IPS-11a (cell line): ENCODE results near the gene HIBADH.
"Not testable (repeated sequence)": the region's sequence is repeated elsewhere in the genome, so short reads cannot be mapped to it uniquely, and the experiment has no call there.

Source experiments
- H3K4me3 ChIP-seq: one replicate; pipeline ENCODE4 v1.5.1; 2013; ENCODE audit warnings: low read depth, low read length, control low read depth

Gene HIBADH

DNA sequence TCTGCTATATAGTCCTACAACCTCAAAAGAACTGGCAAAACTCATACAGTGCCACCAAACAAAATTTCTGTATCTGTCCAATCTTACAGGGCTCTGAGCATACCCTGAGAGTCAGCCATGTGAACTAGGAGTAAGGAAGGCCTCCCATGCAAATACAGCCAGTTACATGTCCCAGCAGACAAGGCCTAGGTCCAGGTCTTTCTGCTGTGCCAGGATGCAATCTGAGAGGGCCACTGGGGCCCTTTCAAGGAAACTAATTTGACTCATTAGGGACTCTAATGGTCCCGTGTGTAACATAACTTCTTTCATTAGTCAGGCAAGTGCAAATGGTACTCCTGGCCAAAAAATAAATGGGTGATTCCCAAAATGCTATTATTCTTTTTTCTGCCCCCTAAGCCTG, 17.9 kb upstream of the HIBADH start:
- no peak overlapping the region for H3K4me3 ChIP-seq

- no peak overlapping the region for H3K4me3 ChIP-seq
These were observed 16.1 kb upstream of the HIBADH start for GRCh38 chr7:27678617-27679260.

GRCh38 chr7:27677912-27678612, 15.4 kb upstream of the HIBADH start:
- H3K4me3 ChIP-seq = no peak overlapping the region

DNA sequence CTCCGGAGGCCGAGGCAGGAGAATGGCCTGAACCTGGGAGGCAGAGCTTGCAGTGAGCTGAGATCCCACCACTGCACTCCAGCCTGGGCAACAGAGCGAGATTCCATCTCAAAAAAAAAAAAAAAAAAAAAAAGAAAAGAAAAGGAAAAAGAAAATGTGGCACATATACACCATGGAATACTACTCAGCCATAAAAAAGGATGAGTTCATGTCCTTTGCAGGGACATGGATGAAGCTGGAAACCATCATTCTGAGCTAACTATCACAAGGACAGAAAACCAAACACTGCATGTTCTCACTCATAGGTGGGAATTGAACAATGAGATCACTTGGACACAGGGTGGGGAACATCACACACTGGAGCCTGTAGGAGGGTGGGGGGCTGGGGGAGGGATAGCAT, 11.4 kb upstream of the HIBADH start:
- not testable (repeated sequence) for H3K4me3 ChIP-seq

GRCh38 chr7:27671675-27672074, 9.0 kb upstream of the HIBADH start:
- H3K4me3 ChIP-seq = no peak overlapping the region

- no peak overlapping the region for H3K4me3 ChIP-seq
These were observed 8.0 kb upstream of the HIBADH start for GRCh38 chr7:27670676-27671075.

GRCh38 chr7:27670177-27670576, 7.5 kb upstream of the HIBADH start:
- H3K4me3 ChIP-seq = no peak overlapping the region

DNA sequence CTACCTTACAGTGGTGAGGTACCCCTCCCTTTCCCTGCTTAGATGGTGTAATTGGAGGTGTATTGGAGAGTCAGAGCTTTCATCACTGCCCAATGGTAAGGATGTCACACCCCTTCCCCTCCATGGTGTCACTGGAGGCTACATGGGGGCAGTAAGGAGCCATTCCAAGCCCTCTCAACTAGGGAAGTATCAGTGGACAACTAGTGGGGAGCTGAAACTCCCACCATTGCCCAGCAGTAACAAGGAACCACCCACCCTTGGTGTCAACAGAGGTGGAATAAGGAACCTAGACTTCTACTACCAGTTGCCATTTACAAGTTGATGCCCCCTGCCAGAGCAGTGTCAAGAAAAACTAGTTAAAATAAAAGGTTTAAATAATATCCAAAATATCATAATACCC, 2.8 kb upstream of the HIBADH start:
- H3K4me3 ChIP-seq = no peak overlapping the region

DNA sequence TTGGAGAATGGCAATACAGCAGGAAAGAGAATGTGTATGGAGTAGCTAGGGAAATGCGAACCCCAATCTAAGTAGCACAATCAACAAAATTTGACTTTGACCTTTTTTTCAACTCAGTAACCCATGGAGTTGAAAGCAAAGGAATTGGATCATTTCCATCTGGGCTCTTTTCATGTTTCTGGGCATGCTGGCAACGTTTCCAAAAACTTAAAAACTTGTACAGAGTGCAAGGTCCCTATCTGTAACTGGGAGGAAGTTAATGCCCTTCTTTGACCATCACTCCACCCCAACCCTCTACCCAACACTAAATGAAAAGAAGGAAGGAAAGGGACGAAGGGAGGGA, 1.3 kb upstream of the HIBADH start:
- H3K4me3 ChIP-seq = no peak overlapping the region

- peak overlapping the region; percentile 80 for H3K4me3 ChIP-seq
These were observed 733 bp downstream of the HIBADH start for GRCh38 chr7:27661811-27662489.

GRCh38 chr7:27656724-27657123, 6.0 kb downstream of the HIBADH start:
- no peak overlapping the region for H3K4me3 ChIP-seq

- H3K4me3 ChIP-seq = no peak overlapping the region
These were observed 7.5 kb downstream of the HIBADH start for GRCh38 chr7:27655184-27655583.

DNA sequence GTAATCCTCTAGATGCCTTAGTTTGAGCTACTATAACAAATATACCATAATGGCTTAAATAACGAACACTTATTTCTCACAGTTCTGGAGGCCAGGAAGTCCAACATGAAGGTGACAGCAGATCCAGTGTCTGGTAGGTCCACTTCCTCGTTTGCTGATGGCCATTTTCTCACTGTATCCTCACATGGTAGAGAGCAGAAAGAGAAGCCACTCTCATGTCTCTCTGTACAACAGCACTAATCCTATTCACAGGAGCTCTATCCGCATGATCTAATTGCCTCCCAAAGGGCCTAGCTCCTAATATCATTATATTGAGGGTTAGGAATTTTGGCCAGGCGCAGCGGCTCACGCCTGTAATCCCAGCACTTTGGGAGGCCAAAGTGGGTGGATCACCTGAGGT, 10.2 kb downstream of the HIBADH start:
- no peak overlapping the region for H3K4me3 ChIP-seq

GRCh38 chr7:27651702-27652101, 11.0 kb downstream of the HIBADH start:
- no peak overlapping the region for H3K4me3 ChIP-seq

- no peak overlapping the region for H3K4me3 ChIP-seq
These were observed 12.4 kb downstream of the HIBADH start for GRCh38 chr7:27650283-27650682.

DNA sequence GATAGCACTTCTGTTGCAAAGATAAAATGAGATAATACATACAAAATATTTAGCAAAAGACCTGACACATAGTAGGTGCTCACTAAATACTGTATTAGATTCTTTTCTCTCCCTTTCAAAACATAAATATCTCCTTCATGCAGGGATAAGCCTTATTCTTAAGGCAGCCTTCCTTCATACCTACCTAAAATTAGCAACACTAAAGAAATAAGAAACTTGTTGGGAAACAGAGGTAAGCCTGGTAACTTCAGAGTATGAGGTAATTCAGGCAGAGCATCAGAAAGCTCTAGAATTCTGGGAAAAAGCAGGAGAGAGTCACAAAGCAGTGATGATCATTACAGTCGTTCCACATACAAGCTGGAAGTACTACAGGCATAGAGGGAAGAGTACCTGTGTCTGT, 15.2 kb downstream of the HIBADH start:
- no peak overlapping the region for H3K4me3 ChIP-seq

GRCh38 chr7:27647046-27647445, 15.6 kb downstream of the HIBADH start:
- H3K4me3 ChIP-seq = no peak overlapping the region

- H3K4me3 ChIP-seq = no peak overlapping the region
These were observed 20.4 kb downstream of the HIBADH start for GRCh38 chr7:27642271-27642670.

GRCh38 chr7:27641581-27642230, 21.0 kb downstream of the HIBADH start:
- H3K4me3 ChIP-seq = no peak overlapping the region

GRCh38 chr7:27640884-27641574, 21.7 kb downstream of the HIBADH start:
- no peak overlapping the region for H3K4me3 ChIP-seq

- H3K4me3 ChIP-seq = no peak overlapping the region
These were observed 22.8 kb downstream of the HIBADH start for GRCh38 chr7:27639851-27640250.
